PC-3 (cell line): ENCODE data around the gene ZNF574. TPM values are rescaled to one million over a fixed set of nuclear protein-coding genes. Genes with fewer than 3 reads are reported as not detected.

Experiments
- ATAC-seq: fragments of 200-7000 bp; cut with Tn5 transposase; 2 replicates; pipeline ENCODE4 v1.9.1; 2020; ENCODE audit warnings: mild to moderate bottlenecking, moderate library complexity
- BruUV-seq: library from RNA; stranded (reverse); fragments of 400-500 nt; replicated peaks from 2 replicates; lab custom pipeline; 2021; lab: Mats Ljungman, UMichigan
- CTCF ChIA-PET: fragments of 300-600 bp; sonication (Branson Sonifier 250); formaldehyde crosslinking; loops from one replicate; lab custom pipeline; 2022; ENCODE audit warnings: antibody characterized with exemption; lab: Charles Lee
- POLR2A ChIA-PET: fragments of 300-600 bp; sonication (Branson Sonifier 250); formaldehyde crosslinking; loops from one replicate; lab custom pipeline; 2022; ENCODE audit warnings: antibody characterized with exemption; ENCODE audit not compliant: unreplicated experiment; lab: Charles Lee
- DNase-seq: peaks from one replicate; pipeline ENCODE4 v3.0.0-alpha.2; 2015
- H2AFZ ChIP-seq: fragments of 300-600 bp; sonication (generic); 2 replicates; pipeline ENCODE4 v1.6.0; 2016; ENCODE audit warnings: antibody characterized with exemption, low read length
- H3F3A ChIP-seq: fragments of 300-600 bp; sonication (generic); one replicate; pipeline ENCODE4 v1.6.0; 2017; ENCODE audit warnings: antibody characterized with exemption, low read length, control low read depth, mild to moderate bottlenecking; ENCODE audit not compliant: unreplicated experiment
- H3K27ac ChIP-seq: fragments of 300-600 bp; sonication (generic); 2 replicates; pipeline ENCODE4 v1.5.1; 2016; ENCODE audit warnings: mild to moderate bottlenecking, low read length
- H3K27me3 ChIP-seq: fragments of 300-600 bp; sonication (generic); 2 replicates; pipeline ENCODE4 v1.6.1; 2016; ENCODE audit warnings: low read length, mixed read lengths
- H3K36me3 ChIP-seq: fragments of 300-600 bp; sonication (generic); 2 replicates; pipeline ENCODE4 v1.6.1; 2016; ENCODE audit warnings: low read depth, mixed run types, low read length, mixed read lengths
- H3K4me1 ChIP-seq: fragments of 300-600 bp; sonication (generic); 2 replicates; pipeline ENCODE4 v1.5.1; 2016; ENCODE audit warnings: low read length; ENCODE audit not compliant: insufficient read depth
- H3K4me2 ChIP-seq: fragments of 300-600 bp; sonication (generic); 2 replicates; pipeline ENCODE4 v1.6.0; 2016; ENCODE audit warnings: low read length
- H3K4me3 ChIP-seq: fragments of 300-600 bp; sonication (generic); 2 replicates; pipeline ENCODE4 v1.5.1; 2016; ENCODE audit warnings: mild to moderate bottlenecking, low read length, mixed read lengths
- H3K79me2 ChIP-seq: fragments of 300-600 bp; sonication (generic); 2 replicates; pipeline ENCODE4 v1.6.1; 2017; ENCODE audit warnings: low read length, mixed read lengths
- H3K9ac ChIP-seq: fragments of 300-600 bp; sonication (generic); 2 replicates; pipeline ENCODE4 v1.6.0; 2016; ENCODE audit warnings: mild to moderate bottlenecking, low read length
- H3K9me2 ChIP-seq: fragments of 300-600 bp; sonication (generic); replicated peaks from 2 replicates; pipeline ENCODE4 v1.6.1; 2016; ENCODE audit warnings: mixed run types, low read length, mixed read lengths
- H3K9me3 ChIP-seq: fragments of 300-600 bp; sonication (generic); 2 replicates; pipeline ENCODE4 v1.6.1; 2016; ENCODE audit warnings: low read length, mixed read lengths
- H4K20me1 ChIP-seq: fragments of 300-600 bp; sonication (generic); 2 replicates; pipeline ENCODE4 v1.6.1; 2016; ENCODE audit warnings: low read length, mixed read lengths
- EZH2 ChIP-seq: fragments of 300-600 bp; sonication (generic); IDR thresholded peaks from one replicate; pipeline ENCODE4 v1.6.1; 2017; ENCODE audit warnings: antibody characterized with exemption, mild to moderate bottlenecking, low read length; ENCODE audit not compliant: unreplicated experiment
- EZH2phosphoT487 ChIP-seq: fragments of 300-600 bp; sonication (generic); IDR thresholded peaks from 2 replicates; pipeline ENCODE4 v1.6.1; 2018; ENCODE audit warnings: mild to moderate bottlenecking, antibody characterized with exemption, low read length, borderline replicate concordance
- intact Hi-C: fragments of 100-400 bp; cut with micrococcal nuclease; formaldehyde crosslinking; loops from 2 replicates; pipeline ENCODE4 v1.9.0; 2023
- total RNA-seq: library from RNA; depleted of rRNA; stranded (reverse); fragments of >200 nt; gene quantifications from 2 replicates; pipeline ENCODE4 v1.2.3, GENCODE V29; 2014
- TF ChIP-seq, protein P1 (sequence below): fragments of 300-600 bp; sonication (generic); conservative IDR thresholded peaks from 2 replicates; pipeline ENCODE4 v1.5.1; 2017; ENCODE audit warnings: antibody characterized with exemption, low read depth, mild to moderate bottlenecking, low read length

ZNF574 gene
- total RNA-seq, 1 experiment from 2014 or later, result 14.4 TPM

DNA sequence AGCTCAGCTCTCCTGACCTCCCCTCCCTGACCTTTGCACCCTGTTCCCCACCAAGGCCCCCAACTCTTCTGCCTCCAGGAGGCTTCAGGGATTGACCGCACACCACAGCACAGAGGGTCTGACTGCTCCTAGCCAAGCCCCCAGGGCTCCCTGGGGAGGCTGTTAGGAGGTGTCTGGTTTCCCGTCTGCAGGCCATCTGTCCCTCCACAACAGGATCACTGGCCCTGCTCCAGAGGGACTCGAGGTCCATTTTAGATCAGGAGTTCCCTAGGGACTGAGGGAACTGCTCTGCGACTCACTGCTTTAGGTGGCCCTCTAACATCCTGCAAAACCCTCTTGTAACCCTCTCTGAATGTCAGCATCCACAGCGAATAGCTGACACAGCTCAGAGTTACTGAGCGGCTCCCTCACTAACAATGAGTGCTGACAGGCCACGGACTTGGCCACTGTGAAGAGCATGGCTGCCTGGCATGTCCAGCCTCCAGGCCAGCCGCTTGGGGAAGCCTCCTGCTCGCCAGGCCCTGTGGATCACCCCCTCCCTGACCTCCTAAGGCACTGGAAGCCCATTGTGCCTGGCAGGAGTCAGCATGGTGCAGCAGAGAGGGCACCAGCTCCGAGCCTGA lies 23.6 kb upstream of the ZNF574 start:
- POLR2A ChIA-PET, result no interaction called here
- DNase-seq (peak; percentile 27), ATAC-seq (peak; percentile 5)
- Histone ChIP-seq H3K4me3 (no peak overlapping the region), H3K27ac (peak overlapping the region; percentile 96), H3K27me3 (no peaks in the 10 kb centered on the region), H3K4me2 (peak overlapping the region; percentile 78), H3K9me2 (no peaks in the 10 kb centered on the region), H4K20me1 (no peaks in the 10 kb centered on the region), H3K9me3 (no peaks in the 10 kb centered on the region), H3F3A (no peaks in the 10 kb centered on the region), H2AFZ (0 out of 2 replicates have a peak overlapping the region, but pooled peaks have one; percentile 5), H3K36me3 (no peaks in the 10 kb centered on the region), H3K9ac (peak overlapping the region; percentile 55), H3K79me2 (no peaks in the 10 kb centered on the region), H3K4me1 (peaks cover 38% of the 10 kb centered on the region)
- CTCF ChIA-PET, result no interaction called here
- intact Hi-C loops, result no loop called here
- TF ChIP-seq, protein P1, sequence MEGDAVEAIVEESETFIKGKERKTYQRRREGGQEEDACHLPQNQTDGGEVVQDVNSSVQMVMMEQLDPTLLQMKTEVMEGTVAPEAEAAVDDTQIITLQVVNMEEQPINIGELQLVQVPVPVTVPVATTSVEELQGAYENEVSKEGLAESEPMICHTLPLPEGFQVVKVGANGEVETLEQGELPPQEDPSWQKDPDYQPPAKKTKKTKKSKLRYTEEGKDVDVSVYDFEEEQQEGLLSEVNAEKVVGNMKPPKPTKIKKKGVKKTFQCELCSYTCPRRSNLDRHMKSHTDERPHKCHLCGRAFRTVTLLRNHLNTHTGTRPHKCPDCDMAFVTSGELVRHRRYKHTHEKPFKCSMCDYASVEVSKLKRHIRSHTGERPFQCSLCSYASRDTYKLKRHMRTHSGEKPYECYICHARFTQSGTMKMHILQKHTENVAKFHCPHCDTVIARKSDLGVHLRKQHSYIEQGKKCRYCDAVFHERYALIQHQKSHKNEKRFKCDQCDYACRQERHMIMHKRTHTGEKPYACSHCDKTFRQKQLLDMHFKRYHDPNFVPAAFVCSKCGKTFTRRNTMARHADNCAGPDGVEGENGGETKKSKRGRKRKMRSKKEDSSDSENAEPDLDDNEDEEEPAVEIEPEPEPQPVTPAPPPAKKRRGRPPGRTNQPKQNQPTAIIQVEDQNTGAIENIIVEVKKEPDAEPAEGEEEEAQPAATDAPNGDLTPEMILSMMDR, result no peak
- TF ChIP-seq EZH2 (no peak), EZH2phosphoT487 (no peak)
- BruUV-seq, result no TSS peak

DNA sequence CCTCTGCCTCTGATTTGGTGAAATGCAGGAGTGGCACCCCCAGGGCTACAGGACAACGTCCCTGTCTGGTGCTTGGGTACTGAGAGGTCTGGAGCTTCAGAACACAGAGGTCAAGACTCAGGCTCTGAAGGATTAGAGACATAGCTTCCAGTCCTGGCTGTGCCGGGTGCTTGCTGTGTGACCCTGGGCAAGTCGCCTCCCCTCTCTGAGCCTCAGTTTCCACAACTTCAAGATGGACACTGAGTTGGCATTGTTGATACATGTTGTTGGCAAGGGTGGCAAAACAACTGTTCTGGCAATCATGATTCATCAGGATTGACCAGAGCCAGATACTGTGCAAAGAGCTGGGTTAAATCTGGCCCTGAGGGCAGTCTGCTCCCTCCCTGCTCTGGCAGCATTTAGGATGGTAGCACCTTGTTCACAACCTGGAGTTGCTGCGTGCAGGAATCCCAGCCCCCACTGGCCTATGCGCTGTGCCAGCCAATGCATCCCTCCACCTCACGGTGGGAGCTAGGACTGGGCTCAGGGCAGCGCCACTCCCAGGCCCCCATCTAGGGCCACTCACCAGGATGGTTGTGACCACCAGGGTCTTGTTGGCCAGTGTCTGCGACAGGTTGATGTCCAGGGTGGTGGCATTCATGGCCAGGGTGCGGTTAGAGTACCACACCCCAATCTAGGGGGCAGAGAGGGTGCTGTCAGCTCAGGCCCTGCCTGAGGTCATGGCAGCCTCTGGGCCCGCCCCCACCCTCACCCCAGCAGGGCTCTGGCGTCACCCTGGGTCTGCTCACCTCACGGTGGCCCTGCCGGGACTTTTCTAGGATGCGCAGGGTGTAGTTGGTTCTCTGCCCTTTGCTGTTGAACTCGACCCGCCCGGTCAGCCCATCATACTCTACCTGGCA lies 22.7 kb upstream of the ZNF574 start:
- Histone ChIP-seq H3K4me3 (no peak overlapping the region), H3K4me2 (peak overlapping the region; percentile 78; the same call in 1 of the 2 replicates), H3K27ac (peak overlapping the region; percentile 96), H3K27me3 (no peaks in the 10 kb centered on the region), H3K9me2 (no peaks in the 10 kb centered on the region), H4K20me1 (no peaks in the 10 kb centered on the region), H3K79me2 (no peaks in the 10 kb centered on the region), H3F3A (no peaks in the 10 kb centered on the region), H3K36me3 (no peaks in the 10 kb centered on the region), H3K9me3 (no peaks in the 10 kb centered on the region), H3K4me1 (peaks cover 38% of the 10 kb centered on the region), H3K9ac (no peak overlapping the region), H2AFZ (no peak overlapping the region)
- DNase-seq (peak; percentile 58), ATAC-seq (no peak)
- ChIA-PET POLR2A (no interaction called here), CTCF (no interaction called here)
- intact Hi-C loops, result no loop called here
- TF ChIP-seq, protein P1, result no peak
- TF ChIP-seq EZH2 (no peak), EZH2phosphoT487 (no peak)
- no TSS peak for BruUV-seq
